K562 (cell line): ENCODE measurements around the gene PGRMC2. TPM values are rescaled to one million over a fixed set of nuclear protein-coding genes. Genes with fewer than 3 reads are reported as not detected.

Source experiments
- BACH1 ChIP-seq: fragments of 200-800 bp; sonication (Bioruptor generic); IDR thresholded peaks from 2 replicates; pipeline ENCODE4 v1.6.1; 2016; ENCODE audit warnings: missing genetic modification characterization, missing compliant biosample characterization
- CBFA2T3 ChIP-seq: fragments of 450-650 bp; IDR thresholded peaks from 2 replicates; pipeline ENCODE4 v1.6.1; 2017
- DMBX1 ChIP-seq: fragments of 250-450 bp; sonication (Bioruptor Pico); IDR thresholded peaks from 2 replicates; pipeline ENCODE4 v1.8.0; 2022; ENCODE audit warnings: inconsistent platforms, mild to moderate bottlenecking, moderate library complexity, borderline replicate concordance
- EP300 ChIP-seq: IDR thresholded peaks from 2 replicates; pipeline ENCODE4 v1.6.1; 2012; ENCODE audit warnings: low read length, improper control_type of control experiment
- GTF2E2 ChIP-seq: fragments of 200-800 bp; sonication (Bioruptor generic); IDR thresholded peaks from 2 replicates; pipeline ENCODE4 v1.6.1; 2016; ENCODE audit warnings: missing genetic modification characterization, missing compliant biosample characterization
- ZNF586 ChIP-seq: fragments of 450-650 bp; formaldehyde crosslinking; conservative IDR thresholded peaks from 2 replicates; pipeline ENCODE4 v1.4.0; 2020; ENCODE audit warnings: mild to moderate bottlenecking, moderate library complexity
- polyA plus RNA-seq, 8 experiments: library from polyadenylated mRNA; depleted of rRNA in 4 of 8; stranded (reverse) in 5 of 8; unstranded in 3 of 8; fragments of >200 nt; fragmentation: Nextera tagmentation in 2 of 8; fragmentation: Illumina TruSeq in 1 of 8; extraction: Ambion mirVana in 2 of 8; extraction: Trizol in 1 of 8; gene quantifications; 2 replicates each; pipeline versions ENCODE4 v1.2.1 to v1.2.3, GENCODE V29; 2011 to 2014; ENCODE audit warnings: inconsistent platforms in 1 of 8, missing spikeins in 1 of 8
- total RNA-seq, 7 experiments: library from RNA; depleted of rRNA in 6 of 7; stranded (reverse); fragments of >200 nt in 6 of 7; fragmentation: Illumina TruSeq in 2 of 7; extraction: Trizol in 2 of 7; gene quantifications; 2 replicates each; pipeline versions ENCODE4 v1.2.1 to v1.2.3, GENCODE V29; 2011 to 2021; ENCODE audit warnings: low replicate concordance in 1 of 7
- TF ChIP-seq, protein P1 (sequence below), 2 experiments: fragments of 450-650 bp; formaldehyde crosslinking in 1 of 2; IDR thresholded peaks; 2 replicates each; pipeline versions ENCODE4 v1.4.0 to v1.6.1; 2014 to 2020; ENCODE audit warnings: mild to moderate bottlenecking in 2 of 2, borderline replicate concordance in 1 of 2, low read depth in 1 of 2
- TF ChIP-seq, protein P2 (sequence below), 3 experiments: IDR thresholded peaks in 2 of 3; conservative IDR thresholded peaks in 1 of 3; 2 replicates each; pipeline ENCODE4 v1.5.1; 2011 to 2012; ENCODE audit warnings: low read length in 3 of 3, mild to moderate bottlenecking in 3 of 3, control low read depth in 2 of 3, improper control_type of control experiment in 1 of 3, inconsistent platforms in 1 of 3, low read depth in 1 of 3, mixed read lengths in 1 of 3, moderate library complexity in 1 of 3; ENCODE audit not compliant: insufficient read depth in 2 of 3
- TF ChIP-seq, protein P3 (sequence below): fragments of 450-650 bp; IDR thresholded peaks from 2 replicates; pipeline ENCODE4 v1.6.1; 2017; ENCODE audit warnings: antibody characterized with exemption

The PGRMC2 gene
- total and polyA plus RNA-seq, 9 of the 15 experiments (the other 6 are each of a cell fraction or from before 2014, with no cell fraction given) = 12.4 to 81.3 (median 22.7) TPM

DNA sequence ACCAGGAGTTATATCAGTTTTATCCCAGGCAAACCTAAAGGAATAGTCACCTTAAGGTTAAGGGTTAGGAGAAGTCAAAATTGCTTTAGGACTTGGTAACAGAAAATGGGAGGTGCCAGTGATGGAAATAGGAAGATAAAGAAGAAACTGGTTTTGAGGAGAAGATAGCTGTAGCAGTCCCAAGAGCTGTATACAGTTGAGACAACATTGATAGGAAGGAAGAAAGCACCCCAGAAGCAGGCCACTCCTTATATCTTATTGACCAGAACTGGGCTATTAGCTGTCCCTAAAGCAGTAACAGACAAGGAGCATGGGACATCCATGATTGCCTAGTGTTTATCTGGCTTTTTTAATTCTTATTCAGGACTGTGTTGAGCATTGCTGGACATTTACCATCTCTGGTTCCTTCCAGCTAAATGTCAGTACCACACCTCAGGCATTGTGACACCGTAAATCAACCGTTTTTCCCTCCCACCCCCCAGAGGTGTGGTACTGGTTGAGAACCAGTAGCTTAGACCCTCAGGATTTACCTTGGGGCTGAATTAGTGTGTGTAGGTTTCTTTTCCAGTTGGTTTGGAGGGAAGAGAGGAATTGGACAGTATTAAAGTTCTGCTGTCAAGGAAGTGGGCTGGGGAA lies 2.0 kb upstream of the PGRMC2 start (continued):
- TF ChIP-seq, protein P1, sequence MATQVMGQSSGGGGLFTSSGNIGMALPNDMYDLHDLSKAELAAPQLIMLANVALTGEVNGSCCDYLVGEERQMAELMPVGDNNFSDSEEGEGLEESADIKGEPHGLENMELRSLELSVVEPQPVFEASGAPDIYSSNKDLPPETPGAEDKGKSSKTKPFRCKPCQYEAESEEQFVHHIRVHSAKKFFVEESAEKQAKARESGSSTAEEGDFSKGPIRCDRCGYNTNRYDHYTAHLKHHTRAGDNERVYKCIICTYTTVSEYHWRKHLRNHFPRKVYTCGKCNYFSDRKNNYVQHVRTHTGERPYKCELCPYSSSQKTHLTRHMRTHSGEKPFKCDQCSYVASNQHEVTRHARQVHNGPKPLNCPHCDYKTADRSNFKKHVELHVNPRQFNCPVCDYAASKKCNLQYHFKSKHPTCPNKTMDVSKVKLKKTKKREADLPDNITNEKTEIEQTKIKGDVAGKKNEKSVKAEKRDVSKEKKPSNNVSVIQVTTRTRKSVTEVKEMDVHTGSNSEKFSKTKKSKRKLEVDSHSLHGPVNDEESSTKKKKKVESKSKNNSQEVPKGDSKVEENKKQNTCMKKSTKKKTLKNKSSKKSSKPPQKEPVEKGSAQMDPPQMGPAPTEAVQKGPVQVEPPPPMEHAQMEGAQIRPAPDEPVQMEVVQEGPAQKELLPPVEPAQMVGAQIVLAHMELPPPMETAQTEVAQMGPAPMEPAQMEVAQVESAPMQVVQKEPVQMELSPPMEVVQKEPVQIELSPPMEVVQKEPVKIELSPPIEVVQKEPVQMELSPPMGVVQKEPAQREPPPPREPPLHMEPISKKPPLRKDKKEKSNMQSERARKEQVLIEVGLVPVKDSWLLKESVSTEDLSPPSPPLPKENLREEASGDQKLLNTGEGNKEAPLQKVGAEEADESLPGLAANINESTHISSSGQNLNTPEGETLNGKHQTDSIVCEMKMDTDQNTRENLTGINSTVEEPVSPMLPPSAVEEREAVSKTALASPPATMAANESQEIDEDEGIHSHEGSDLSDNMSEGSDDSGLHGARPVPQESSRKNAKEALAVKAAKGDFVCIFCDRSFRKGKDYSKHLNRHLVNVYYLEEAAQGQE (IDR thresholded peaks at IDR 0.05; ENCODE audit: borderline replicate concordance) = no peak
- TF ChIP-seq, protein P1 (CRISPR knock-in tag; IDR thresholded peaks at IDR 0.05; ENCODE audit: low read depth) = no peak
- TF ChIP-seq, protein P2, sequence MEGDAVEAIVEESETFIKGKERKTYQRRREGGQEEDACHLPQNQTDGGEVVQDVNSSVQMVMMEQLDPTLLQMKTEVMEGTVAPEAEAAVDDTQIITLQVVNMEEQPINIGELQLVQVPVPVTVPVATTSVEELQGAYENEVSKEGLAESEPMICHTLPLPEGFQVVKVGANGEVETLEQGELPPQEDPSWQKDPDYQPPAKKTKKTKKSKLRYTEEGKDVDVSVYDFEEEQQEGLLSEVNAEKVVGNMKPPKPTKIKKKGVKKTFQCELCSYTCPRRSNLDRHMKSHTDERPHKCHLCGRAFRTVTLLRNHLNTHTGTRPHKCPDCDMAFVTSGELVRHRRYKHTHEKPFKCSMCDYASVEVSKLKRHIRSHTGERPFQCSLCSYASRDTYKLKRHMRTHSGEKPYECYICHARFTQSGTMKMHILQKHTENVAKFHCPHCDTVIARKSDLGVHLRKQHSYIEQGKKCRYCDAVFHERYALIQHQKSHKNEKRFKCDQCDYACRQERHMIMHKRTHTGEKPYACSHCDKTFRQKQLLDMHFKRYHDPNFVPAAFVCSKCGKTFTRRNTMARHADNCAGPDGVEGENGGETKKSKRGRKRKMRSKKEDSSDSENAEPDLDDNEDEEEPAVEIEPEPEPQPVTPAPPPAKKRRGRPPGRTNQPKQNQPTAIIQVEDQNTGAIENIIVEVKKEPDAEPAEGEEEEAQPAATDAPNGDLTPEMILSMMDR (IDR thresholded peaks at IDR 0.05 in 2 of 3, conservative IDR thresholded peaks at IDR 0.05 in 1 of 3; ENCODE audit: insufficient read depth in 2 of 3, low read depth in 1 of 3, low read length in 3 of 3) = no peak
- TF ChIP-seq, protein P3, sequence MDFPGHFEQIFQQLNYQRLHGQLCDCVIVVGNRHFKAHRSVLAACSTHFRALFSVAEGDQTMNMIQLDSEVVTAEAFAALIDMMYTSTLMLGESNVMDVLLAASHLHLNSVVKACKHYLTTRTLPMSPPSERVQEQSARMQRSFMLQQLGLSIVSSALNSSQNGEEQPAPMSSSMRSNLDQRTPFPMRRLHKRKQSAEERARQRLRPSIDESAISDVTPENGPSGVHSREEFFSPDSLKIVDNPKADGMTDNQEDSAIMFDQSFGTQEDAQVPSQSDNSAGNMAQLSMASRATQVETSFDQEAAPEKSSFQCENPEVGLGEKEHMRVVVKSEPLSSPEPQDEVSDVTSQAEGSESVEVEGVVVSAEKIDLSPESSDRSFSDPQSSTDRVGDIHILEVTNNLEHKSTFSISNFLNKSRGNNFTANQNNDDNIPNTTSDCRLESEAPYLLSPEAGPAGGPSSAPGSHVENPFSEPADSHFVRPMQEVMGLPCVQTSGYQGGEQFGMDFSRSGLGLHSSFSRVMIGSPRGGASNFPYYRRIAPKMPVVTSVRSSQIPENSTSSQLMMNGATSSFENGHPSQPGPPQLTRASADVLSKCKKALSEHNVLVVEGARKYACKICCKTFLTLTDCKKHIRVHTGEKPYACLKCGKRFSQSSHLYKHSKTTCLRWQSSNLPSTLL = no peak
- TF ChIP-seq DMBX1 (CRISPR knock-in tag) = no peak
- TF ChIP-seq ZNF586 (CRISPR knock-in tag) = no peak
- no peak for TF ChIP-seq GTF2E2 (tag)
- TF ChIP-seq BACH1 (tag) = no peak
- peak; percentile 58 for TF ChIP-seq EP300
- peak; percentile 81 for TF ChIP-seq CBFA2T3
